Right atrium auricular region (tissue), 2 donors: ENCODE measurements around the gene GAMT. TPM values are rescaled to one million over a fixed set of nuclear protein-coding genes. Genes with fewer than 3 reads are reported as not detected.
A peak's percentile ranks its signal among the peaks of the same experiment; 100 is the strongest.

ENCODE experiments used
- DNase-seq: peaks from one replicate; pipeline ENCODE4 v3.0.0-alpha.2; 2019; ENCODE audit warnings: low spot score
- H3K27ac ChIP-seq, 2 donors: fragments of 200-600 bp; sonication (generic); 1 replicate in 1 of 2; 2 replicates in 1 of 2; pipeline ENCODE4 v1.5.1; 2016 to 2019
- H3K27me3 ChIP-seq, 2 donors: fragments of 200-600 bp; sonication (generic); one replicate each; pipeline versions ENCODE4 v1.5.1 to v1.6.0; 2017 to 2019
- H3K36me3 ChIP-seq: fragments of 200-600 bp; sonication (generic); one replicate; pipeline ENCODE4 v1.5.1; 2016
- H3K4me1 ChIP-seq, 2 donors: fragments of 200-600 bp; sonication (generic); one replicate each; pipeline versions ENCODE4 v1.5.1 to v1.6.0; 2017 to 2019
- H3K4me3 ChIP-seq, 2 donors: fragments of 200-600 bp; sonication (generic); 1 replicate in 1 of 2; 2 replicates in 1 of 2; pipeline ENCODE4 v1.5.1; 2017 to 2019; ENCODE audit warnings: mild to moderate bottlenecking in 1 of 2, moderate library complexity in 1 of 2
- H3K9me3 ChIP-seq, 2 donors: fragments of 200-600 bp; sonication (generic); one replicate each; pipeline ENCODE4 v1.5.1; 2019
- CTCF ChIP-seq, 2 donors: fragments of 200-600 bp; sonication (generic); IDR thresholded peaks; one replicate each; pipeline ENCODE4 v1.5.1; 2019; ENCODE audit warnings: antibody characterized with exemption in 2 of 2
- total RNA-seq, 2 donors: library from RNA; depleted of rRNA; stranded (reverse); fragments of >200 nt; gene quantifications; one replicate each; pipeline ENCODE4 v1.1.0, GENCODE V29; 2016

GAMT gene
- total RNA-seq, 2 donors from 2014 or later: 45.8 to 92.5 TPM

- H3K27me3 ChIP-seq: no peaks in the 10 kb centered on the region
- no peak for TF ChIP-seq CTCF (IDR thresholded peaks at IDR 0.05)
- H3K4me1 ChIP-seq: peaks cover 0 to 35% of the 10 kb centered on the region in 2 donors
- DNase-seq: no peak
- H3K27ac ChIP-seq: no peak overlapping the region
- no peak overlapping the region for H3K4me3 ChIP-seq
- H3K36me3 ChIP-seq: peaks cover 60% of the 10 kb centered on the region
- no peaks in the 10 kb centered on the region for H3K9me3 ChIP-seq
Observed at GRCh38 chr19:1392407-1392806, 8.9 kb downstream of the GAMT start.

GRCh38 chr19:1390890-1391423 is 10.4 kb downstream of the GAMT start:
- Histone ChIP-seq H3K27ac (no peak overlapping the region), H3K4me3 (no peak overlapping the region), H3K36me3 (peaks cover 60% of the 10 kb centered on the region), H3K27me3 (no peaks in the 10 kb centered on the region), H3K9me3 (no peaks in the 10 kb centered on the region), H3K4me1 (peaks cover 0 to 39% of the 10 kb centered on the region in 2 donors)
- no peak for TF ChIP-seq CTCF (IDR thresholded peaks at IDR 0.05)
- DNase-seq: no peak

DNA sequence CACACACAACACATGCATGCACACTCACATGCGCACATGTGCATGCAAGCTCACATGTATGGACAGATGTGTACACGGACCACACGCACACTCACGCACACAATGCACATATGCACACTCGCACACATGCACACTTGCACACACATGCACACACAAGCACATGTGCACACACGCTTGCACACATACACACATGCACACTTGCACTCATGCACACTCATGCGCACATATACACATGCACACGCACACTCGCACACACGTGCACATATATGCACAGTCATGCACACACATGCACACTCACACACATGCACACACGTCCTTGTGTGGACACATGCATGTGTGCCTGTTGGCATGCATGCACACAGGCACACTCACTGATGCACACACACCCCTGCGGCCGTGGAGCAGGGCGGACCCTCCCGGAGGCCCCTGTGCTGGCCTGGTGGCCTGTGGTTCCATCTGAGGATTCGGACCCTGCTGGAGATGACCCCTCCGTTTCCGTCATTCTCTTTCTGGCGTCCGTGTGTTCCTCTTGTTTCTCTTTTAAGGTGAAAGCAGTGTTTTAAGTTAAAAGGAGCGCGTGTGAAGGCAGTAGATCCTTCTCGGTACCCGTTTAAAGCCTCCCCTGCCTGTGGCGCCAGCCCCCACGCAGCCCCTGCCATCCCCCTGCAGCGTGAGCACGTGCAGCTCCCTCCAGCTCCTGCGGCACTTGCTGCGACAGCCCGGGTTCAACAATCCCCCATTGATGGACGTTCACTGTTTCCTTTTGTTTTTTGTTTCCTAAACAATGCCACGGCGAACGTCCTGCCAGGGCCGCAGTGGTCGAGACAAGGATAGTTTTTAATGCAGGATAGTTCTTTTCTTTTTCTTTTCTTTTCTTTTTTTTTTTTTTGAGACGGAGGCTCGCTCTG is 12.1 kb downstream of the GAMT start:
- Histone ChIP-seq H3K36me3 (peaks cover 54% of the 10 kb centered on the region), H3K9me3 (no peaks in the 10 kb centered on the region), H3K4me3 (no peak overlapping the region), H3K4me1 (peaks cover 0 to 46% of the 10 kb centered on the region in 2 donors), H3K27ac (peak overlapping the region in 1 of 2 donors; percentile 66), H3K27me3 (no peaks in the 10 kb centered on the region)
- DNase-seq: no peak
- TF ChIP-seq CTCF (IDR thresholded peaks at IDR 0.05): no peak

DNA sequence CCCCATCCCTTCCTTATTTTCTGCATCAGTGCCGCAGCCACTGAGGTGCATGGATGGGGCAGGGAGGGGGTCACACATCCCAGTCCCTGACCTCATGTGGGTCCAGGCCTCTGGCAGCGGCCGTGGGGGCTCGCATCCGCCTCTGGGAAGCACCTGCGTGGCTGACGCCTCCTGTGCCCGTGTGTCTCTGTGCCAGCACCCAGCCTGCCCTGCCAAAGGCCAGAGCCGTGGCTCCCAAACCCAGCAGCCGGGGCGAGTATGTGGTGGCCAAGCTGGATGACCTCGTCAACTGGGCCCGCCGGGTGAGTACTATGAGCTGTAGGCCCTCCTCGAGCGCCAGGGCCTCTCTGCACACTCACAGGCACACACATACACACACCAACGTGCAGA is 12.7 kb downstream of the GAMT start:
- no peaks in the 10 kb centered on the region for H3K27me3 ChIP-seq
- H3K4me3 ChIP-seq: no peak overlapping the region
- peaks cover 47% of the 10 kb centered on the region for H3K36me3 ChIP-seq
- H3K4me1 ChIP-seq: peaks cover 0 to 47% of the 10 kb centered on the region in 2 donors
- H3K27ac ChIP-seq: peak overlapping the region; percentile 45 to 66
- DNase-seq: no peak
- TF ChIP-seq CTCF (IDR thresholded peaks at IDR 0.05): no peak
- H3K9me3 ChIP-seq: no peaks in the 10 kb centered on the region

DNA sequence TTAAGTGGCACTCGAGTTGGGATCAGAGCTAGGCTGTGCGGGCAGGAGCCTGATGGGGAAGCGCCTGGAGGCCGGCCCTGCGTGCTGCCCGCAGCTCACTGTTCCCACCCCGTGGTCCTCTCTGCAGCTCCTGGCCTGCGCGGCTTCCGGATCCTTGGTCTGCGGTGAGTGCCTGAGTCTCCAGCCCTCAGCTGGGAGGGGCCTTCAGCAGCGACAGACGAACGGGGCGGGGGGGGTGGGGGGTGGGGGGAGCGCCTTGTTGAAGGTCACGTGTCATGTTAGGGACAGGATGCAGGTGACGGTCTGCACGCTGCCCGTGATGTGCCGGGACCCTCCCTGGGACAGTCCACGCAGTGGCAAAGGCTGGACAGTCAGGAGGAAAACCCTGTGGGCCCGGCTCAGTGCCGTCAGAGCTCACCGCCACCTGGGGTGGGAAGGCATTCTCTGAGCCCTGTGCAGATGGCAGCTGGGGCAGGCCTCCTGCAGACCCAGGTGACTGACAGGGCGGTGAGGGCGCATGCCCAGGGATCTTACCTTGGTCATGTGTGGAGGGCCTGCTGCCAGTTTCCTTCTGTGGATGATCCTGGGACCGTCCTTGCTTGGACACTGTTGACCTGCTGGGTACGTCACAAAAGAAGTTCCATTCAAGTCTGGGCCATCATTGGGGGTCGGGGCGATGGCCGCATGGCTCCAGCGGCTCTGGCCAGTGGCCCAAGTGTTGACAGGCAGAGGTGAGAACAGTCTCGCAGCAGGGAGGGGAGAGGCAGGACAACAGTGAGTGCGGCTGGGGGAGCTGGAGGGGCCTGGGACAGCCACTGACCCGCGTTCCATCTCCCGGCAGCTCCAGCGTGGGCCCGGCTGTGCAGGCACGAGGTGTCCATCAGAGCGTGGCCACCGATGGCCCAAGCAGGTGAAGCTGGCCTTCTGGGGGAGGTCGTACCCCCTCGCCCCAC is 13.4 kb downstream of the GAMT start:
- Histone ChIP-seq H3K4me1 (peaks cover 0 to 47% of the 10 kb centered on the region in 2 donors), H3K4me3 (no peak overlapping the region), H3K36me3 (peaks cover 40% of the 10 kb centered on the region), H3K9me3 (no peaks in the 10 kb centered on the region), H3K27me3 (no peaks in the 10 kb centered on the region), H3K27ac (peak overlapping the region; percentile 45 to 66)
- no peak for TF ChIP-seq CTCF (IDR thresholded peaks at IDR 0.05)
- no peak for DNase-seq
